Breast epithelium (tissue), 3 donors: ENCODE data around the gene HIC1.

Source experiments
- POLR2A ChIP-seq: fragments of 450-650 bp; IDR thresholded peaks from one replicate; pipeline ENCODE4 v1.6.1; 2016; ENCODE audit warnings: antibody characterized with exemption, mild to moderate bottlenecking, moderate library complexity
- POLR2AphosphoS5 ChIP-seq, 3 donors: sonication (generic); formaldehyde crosslinking; IDR thresholded peaks; one replicate each; pipeline ENCODE4 v1.6.1; 2017; ENCODE audit warnings: antibody characterized with exemption in 3 of 3
- TF ChIP-seq, protein P1 (sequence below), 3 donors: fragments of 450-650 bp; IDR thresholded peaks; one replicate each; pipeline ENCODE4 v1.5.1; 2016 to 2017; ENCODE audit warnings: antibody characterized with exemption in 3 of 3, mild to moderate bottlenecking in 3 of 3, moderate library complexity in 3 of 3

DNA sequence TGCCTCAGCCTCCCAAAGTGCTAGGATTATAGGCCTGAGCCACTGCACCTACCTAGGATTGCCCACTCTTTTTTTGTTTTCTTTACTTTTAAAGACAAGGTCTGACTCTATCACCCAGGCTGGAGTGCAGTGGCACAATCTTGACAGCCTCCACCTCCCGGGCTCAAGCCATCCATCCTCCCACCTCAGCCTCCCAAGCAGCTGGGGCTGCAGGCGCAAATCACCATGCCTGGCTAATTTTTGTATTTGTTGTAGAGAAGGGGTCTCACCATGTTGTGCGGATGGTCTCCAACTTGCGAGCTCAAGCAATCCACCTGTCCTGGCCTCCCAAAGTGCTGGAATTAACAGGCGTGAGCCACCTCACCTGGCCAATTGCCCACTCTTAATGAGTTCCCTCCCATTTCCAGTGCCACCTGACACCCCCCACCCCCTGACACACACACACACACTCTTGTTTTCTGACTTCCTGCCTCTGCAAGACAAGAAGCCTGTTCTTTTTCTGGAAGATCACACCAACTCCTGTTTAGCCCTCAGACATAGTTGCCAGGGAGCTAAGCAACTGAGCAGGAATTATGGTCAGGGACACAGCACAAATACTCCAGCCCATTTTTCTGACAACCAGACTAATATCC is 10.5 kb upstream of the HIC1 start:
- TF ChIP-seq, protein P1, sequence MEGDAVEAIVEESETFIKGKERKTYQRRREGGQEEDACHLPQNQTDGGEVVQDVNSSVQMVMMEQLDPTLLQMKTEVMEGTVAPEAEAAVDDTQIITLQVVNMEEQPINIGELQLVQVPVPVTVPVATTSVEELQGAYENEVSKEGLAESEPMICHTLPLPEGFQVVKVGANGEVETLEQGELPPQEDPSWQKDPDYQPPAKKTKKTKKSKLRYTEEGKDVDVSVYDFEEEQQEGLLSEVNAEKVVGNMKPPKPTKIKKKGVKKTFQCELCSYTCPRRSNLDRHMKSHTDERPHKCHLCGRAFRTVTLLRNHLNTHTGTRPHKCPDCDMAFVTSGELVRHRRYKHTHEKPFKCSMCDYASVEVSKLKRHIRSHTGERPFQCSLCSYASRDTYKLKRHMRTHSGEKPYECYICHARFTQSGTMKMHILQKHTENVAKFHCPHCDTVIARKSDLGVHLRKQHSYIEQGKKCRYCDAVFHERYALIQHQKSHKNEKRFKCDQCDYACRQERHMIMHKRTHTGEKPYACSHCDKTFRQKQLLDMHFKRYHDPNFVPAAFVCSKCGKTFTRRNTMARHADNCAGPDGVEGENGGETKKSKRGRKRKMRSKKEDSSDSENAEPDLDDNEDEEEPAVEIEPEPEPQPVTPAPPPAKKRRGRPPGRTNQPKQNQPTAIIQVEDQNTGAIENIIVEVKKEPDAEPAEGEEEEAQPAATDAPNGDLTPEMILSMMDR (IDR thresholded peaks at IDR 0.05) = no peak
- TF ChIP-seq POLR2AphosphoS5 (IDR thresholded peaks at IDR 0.05) (no peak), POLR2A (no peak)
